K562 (cell line): ENCODE results near the gene CTH. TPM values are rescaled to one million over a fixed set of nuclear protein-coding genes. Genes with fewer than 3 reads are reported as not detected.

Source experiments
- ATAC-seq: fragments of 200-7000 bp; cut with Tn5 transposase; 3 replicates; pipeline ENCODE4 v1.9.1; 2020; ENCODE audit warnings: moderate library complexity
- BruUV-seq: library from RNA; stranded (reverse); fragments of 400-500 nt; replicated peaks from 2 replicates; lab custom pipeline; 2021; lab: Mats Ljungman, UMichigan
- CTCF ChIA-PET: fragments of 300-600 bp; formaldehyde crosslinking; extraction: SDS; loops from one replicate; lab custom pipeline; 2021; ENCODE audit warnings: low intra/inter-chr PET ratio; lab: Yijun Ruan, JAX
- POLR2A ChIA-PET: fragments of 300-600, 350-650 bp; sonication (Branson Sonifier 250); formaldehyde crosslinking; extraction: SDS; loops from one replicate; lab custom pipeline; 2021; ENCODE audit warnings: antibody characterized with exemption, inconsistent platforms; lab: Yijun Ruan, JAX
- DNase-seq, 4 experiments: peaks; one replicate each; pipeline versions ENCODE4 v3.0.0 to v3.0.0-alpha.2; 2011 to 2018; ENCODE audit warnings: low spot score in 3 of 4, mixed read lengths in 3 of 4; ENCODE audit errors: extremely low read depth in 1 of 4
- FAIRE-seq: peaks from 2 replicates; lab custom pipeline; 2011; peaks lifted over from hg19 to GRCh38; lab: Jason Lieb, UNC
- H2AFZ ChIP-seq: 2 replicates; pipeline ENCODE4 v1.6.0; 2011; ENCODE audit warnings: low read depth, low read length, control low read depth, inconsistent platforms
- H3K27ac ChIP-seq: fragments of 200-600 bp; 3 replicates; pipeline ENCODE4 v1.8.0; 2011; ENCODE audit warnings: low read depth, mild to moderate bottlenecking, control low read depth, inconsistent platforms, low read length, moderate library complexity, mixed read lengths; ENCODE audit errors: extremely low read depth
- H3K27me3 ChIP-seq, 2 experiments: fragments of 300-600 bp in 1 of 2; 2 replicates in 1 of 2; 3 replicates in 1 of 2; pipeline versions ENCODE4 v1.6.0 to v1.8.0; 2011; ENCODE audit warnings: inconsistent platforms in 2 of 2, low read length in 2 of 2, mild to moderate bottlenecking in 1 of 2, mixed read lengths in 1 of 2, moderate library complexity in 1 of 2; ENCODE audit not compliant: control insufficient read depth in 2 of 2, insufficient read depth in 2 of 2
- H3K36me3 ChIP-seq: fragments of 300-600 bp; 3 replicates; pipeline ENCODE4 v1.8.0; 2011; ENCODE audit warnings: mild to moderate bottlenecking, low read length, inconsistent platforms; ENCODE audit not compliant: control insufficient read depth, insufficient read depth
- H3K4me1 ChIP-seq, 2 experiments: fragments of 200-600 bp in 1 of 2; replicated peaks in 1 of 2; 2 replicates in 1 of 2; 3 replicates in 1 of 2; pipeline versions ENCODE4 v1.5.1 to v1.8.0; 2011; ENCODE audit warnings: inconsistent platforms in 2 of 2, low read length in 2 of 2, mild to moderate bottlenecking in 1 of 2, mixed read lengths in 1 of 2, moderate library complexity in 1 of 2; ENCODE audit not compliant: control insufficient read depth in 2 of 2, insufficient read depth in 2 of 2
- H3K4me2 ChIP-seq: 2 replicates; pipeline ENCODE4 v1.6.1; 2011; ENCODE audit warnings: low read length, control low read depth, inconsistent platforms, mixed read lengths; ENCODE audit not compliant: insufficient read depth
- H3K4me3 ChIP-seq: fragments of 200-600 bp; sonication (generic), shearing (Covaris generic); 2 replicates; pipeline ENCODE4 v1.5.1; 2016; ENCODE audit warnings: control low read depth, inconsistent platforms
- H3K79me2 ChIP-seq: fragments of 200-600 bp; 3 replicates; pipeline ENCODE4 v1.8.0; 2011; ENCODE audit warnings: low read length, inconsistent platforms; ENCODE audit not compliant: control insufficient read depth, insufficient read depth
- H3K9ac ChIP-seq, 2 experiments: 2 replicates each; pipeline versions ENCODE4 v1.6.0 to v1.6.1; 2011; ENCODE audit warnings: low read depth in 2 of 2, low read length in 2 of 2, control low read depth in 1 of 2, inconsistent platforms in 1 of 2, mild to moderate bottlenecking in 1 of 2, mixed read lengths in 1 of 2; ENCODE audit not compliant: insufficient read depth in 1 of 2
- H3K9me1 ChIP-seq: one replicate; pipeline ENCODE4 v1.6.0; 2011; ENCODE audit warnings: inconsistent platforms, mild to moderate bottlenecking, low read length, moderate library complexity; ENCODE audit not compliant: control insufficient read depth, insufficient read depth
- H3K9me3 ChIP-seq: replicated peaks from 2 replicates; pipeline ENCODE4 v1.5.1; 2011; ENCODE audit warnings: low read depth, low read length, inconsistent platforms; ENCODE audit not compliant: control insufficient read depth, insufficient read depth
- H4K20me1 ChIP-seq: replicated peaks from 2 replicates; pipeline ENCODE4 v1.6.1; 2011; ENCODE audit warnings: low read length, inconsistent platforms, mixed read lengths; ENCODE audit not compliant: control insufficient read depth, insufficient read depth
- MCM7 ChIP-seq, 2 experiments: fragments of 450-650 bp; IDR thresholded peaks; 2 replicates each; pipeline ENCODE4 v1.6.1; 2016 to 2018
- MXI1 ChIP-seq: IDR thresholded peaks from 2 replicates; pipeline ENCODE4 v1.6.1; 2011; ENCODE audit warnings: low read depth, mild to moderate bottlenecking, improper control_type of control experiment, low read length
- WGBS: fragments of 100-300 bp; shearing (Covaris generic); methylation state at CpG from one replicate; pipeline ENCODE4 v1.1.6; 2016; ENCODE audit warnings: low coverage, mixed read lengths; ENCODE audit not compliant: insufficient coverage; ENCODE audit errors: missing lambda C conversion rate; 5-methylcytosine and 5-hydroxymethylcytosine counted together
- in situ Hi-C: fragments of 300-500 bp; cut with MboI; formaldehyde crosslinking; loops from 4 replicates; pipeline ENCODE4 v1.15.0; 2018; ENCODE audit warnings: inconsistent platforms, mixed read lengths
- intact Hi-C: fragments of 100-400 bp; cut with micrococcal nuclease; formaldehyde crosslinking; loops from 2 replicates; pipeline ENCODE4 v1.14.2; 2022
- polyA plus RNA-seq, 8 experiments: library from polyadenylated mRNA; depleted of rRNA in 4 of 8; stranded (reverse) in 5 of 8; unstranded in 3 of 8; fragments of >200 nt; fragmentation: Nextera tagmentation in 2 of 8; fragmentation: Illumina TruSeq in 1 of 8; extraction: Ambion mirVana in 2 of 8; extraction: Trizol in 1 of 8; gene quantifications; 2 replicates each; pipeline versions ENCODE4 v1.2.1 to v1.2.3, GENCODE V29; 2011 to 2014; ENCODE audit warnings: inconsistent platforms in 1 of 8, missing spikeins in 1 of 8
- total RNA-seq, 7 experiments: library from RNA; depleted of rRNA in 6 of 7; stranded (reverse); fragments of >200 nt in 6 of 7; fragmentation: Illumina TruSeq in 2 of 7; extraction: Trizol in 2 of 7; gene quantifications; 2 replicates each; pipeline versions ENCODE4 v1.2.1 to v1.2.3, GENCODE V29; 2011 to 2021; ENCODE audit warnings: low replicate concordance in 1 of 7
- TF ChIP-seq, protein P1 (sequence below), 2 experiments: fragments of 250-450 bp in 1 of 2; fragments of 450-650 bp in 1 of 2; sonication (Bioruptor Pico) in 1 of 2; IDR thresholded peaks; 2 replicates each; pipeline versions ENCODE4 v1.6.1 to v1.8.0; 2016 to 2021; ENCODE audit warnings: mild to moderate bottlenecking in 2 of 2, moderate library complexity in 2 of 2, missing compliant biosample characterization in 1 of 2, missing genetic modification characterization in 1 of 2
- TF ChIP-seq, protein P2 (sequence below): fragments of 450-650 bp; formaldehyde crosslinking; IDR thresholded peaks from 2 replicates; pipeline ENCODE4 v1.4.0; 2020; ENCODE audit warnings: mild to moderate bottlenecking, moderate library complexity

The CTH gene
- total and polyA plus RNA-seq, 9 of the 15 experiments (the other 6 are each of a cell fraction or from before 2014, with no cell fraction given): 8.0 to 54.4 (median 30.9) TPM

DNA sequence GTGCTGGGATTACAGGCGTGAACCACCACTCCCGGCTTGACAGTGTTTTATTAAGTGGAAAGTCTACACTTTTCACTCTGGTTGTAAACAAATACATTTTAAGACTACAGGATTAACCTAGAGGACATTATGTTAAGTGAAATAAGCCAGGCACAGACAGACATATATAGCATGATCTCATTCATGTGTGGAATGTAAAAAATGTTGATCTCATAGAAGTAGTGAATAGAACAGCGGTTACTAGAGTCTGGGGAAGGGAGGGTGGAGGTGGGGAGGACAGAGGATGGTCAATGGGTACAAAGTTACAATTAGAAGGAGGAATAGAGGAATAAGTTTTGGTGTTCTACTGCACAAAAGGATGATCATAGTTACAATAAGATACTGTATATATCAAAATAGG, 16.9 kb downstream of the CTH start:
- Histone ChIP-seq H3K9ac (no peak overlapping the region), H3K4me1 (no peaks in the 10 kb centered on the region), H3K9me1 (no peaks in the 10 kb centered on the region), H2AFZ (no peak overlapping the region), H4K20me1 (no peaks in the 10 kb centered on the region), H3K79me2 (no peaks in the 10 kb centered on the region), H3K4me3 (no peak overlapping the region), H3K27ac (no peak overlapping the region), H3K9me3 (no peaks in the 10 kb centered on the region), H3K4me2 (no peak overlapping the region), H3K27me3 (no peaks in the 10 kb centered on the region), H3K36me3 (peaks cover 38% of the 10 kb centered on the region)
- BruUV-seq: no TSS peak
- ChIA-PET POLR2A (interaction anchor here (0.6 to 0.9 kb wide), 2 partner anchors 17 to 65 kb away, joined by 3 to 5 read pairs; partner anchors contain the start of gene CTH), CTCF (no interaction called here)
- FAIRE-seq (no peak), ATAC-seq (no peak; the same call in 2 of the 3 replicates), DNase-seq (no peak)
- intact Hi-C loops: no loop called here
- in situ Hi-C loops: no loop called here
- no peak for TF ChIP-seq MXI1
- TF ChIP-seq, protein P1, sequence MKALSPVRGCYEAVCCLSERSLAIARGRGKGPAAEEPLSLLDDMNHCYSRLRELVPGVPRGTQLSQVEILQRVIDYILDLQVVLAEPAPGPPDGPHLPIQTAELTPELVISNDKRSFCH (CRISPR knock-in tag; IDR thresholded peaks at IDR 0.05): no peak
- TF ChIP-seq, protein P1 (tag; IDR thresholded peaks at IDR 0.05): no peak
- TF ChIP-seq MCM7 (IDR thresholded peaks at IDR 0.05): no peak
- TF ChIP-seq, protein P2, sequence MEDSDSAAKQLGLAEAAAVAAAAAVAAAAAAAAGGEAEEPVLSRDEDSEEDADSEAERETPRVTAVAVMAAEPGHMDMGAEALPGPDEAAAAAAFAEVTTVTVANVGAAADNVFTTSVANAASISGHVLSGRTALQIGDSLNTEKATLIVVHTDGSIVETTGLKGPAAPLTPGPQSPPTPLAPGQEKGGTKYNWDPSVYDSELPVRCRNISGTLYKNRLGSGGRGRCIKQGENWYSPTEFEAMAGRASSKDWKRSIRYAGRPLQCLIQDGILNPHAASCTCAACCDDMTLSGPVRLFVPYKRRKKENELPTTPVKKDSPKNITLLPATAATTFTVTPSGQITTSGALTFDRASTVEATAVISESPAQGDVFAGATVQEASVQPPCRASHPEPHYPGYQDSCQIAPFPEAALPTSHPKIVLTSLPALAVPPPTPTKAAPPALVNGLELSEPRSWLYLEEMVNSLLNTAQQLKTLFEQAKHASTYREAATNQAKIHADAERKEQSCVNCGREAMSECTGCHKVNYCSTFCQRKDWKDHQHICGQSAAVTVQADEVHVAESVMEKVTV (CRISPR knock-in tag): no peak
- WGBS: 89% methylated on average over 3 of the region's 3 CpGs
